Breast epithelium (tissue), 3 donors: ENCODE results near the gene MRPL21.

Experiments used
- CTCF ChIP-seq, 3 donors: fragments of 450-650 bp; IDR thresholded peaks; one replicate each; pipeline ENCODE4 v1.5.1; 2016 to 2017; ENCODE audit warnings: antibody characterized with exemption in 3 of 3, mild to moderate bottlenecking in 3 of 3, moderate library complexity in 3 of 3
- POLR2A ChIP-seq: fragments of 450-650 bp; IDR thresholded peaks from one replicate; pipeline ENCODE4 v1.6.1; 2016; ENCODE audit warnings: antibody characterized with exemption, mild to moderate bottlenecking, moderate library complexity

- TF ChIP-seq POLR2A = no peak
- no peak for TF ChIP-seq CTCF (IDR thresholded peaks at IDR 0.05)
Observed at GRCh38 chr11:68841718-68842426, 61.8 kb downstream of the MRPL21 start, which contains the start of gene CPT1A.
